HepG2 (cell line): Measurements from ENCODE around the gene MYH9. TPM values are rescaled to one million over a fixed set of nuclear protein-coding genes. Genes with fewer than 3 reads are reported as not detected.

Experiments
- CCAR2 ChIP-seq: fragments of 200-400 bp; formaldehyde crosslinking; optimal IDR thresholded peaks from 2 replicates; pipeline ENCODE3; 2018; ENCODE audit warnings: low read depth, mild to moderate bottlenecking, low read length, moderate library complexity
- CHCHD3 ChIP-seq: sonication (generic); formaldehyde crosslinking; IDR thresholded peaks from 2 replicates; pipeline ENCODE4 v1.8.0; 2022; ENCODE audit warnings: mild to moderate bottlenecking, missing genetic modification reagents, moderate library complexity
- DDIT3 ChIP-seq: sonication (generic); formaldehyde crosslinking; IDR thresholded peaks from 2 replicates; pipeline ENCODE4 v1.4.0; 2020; ENCODE audit warnings: mild to moderate bottlenecking, missing genetic modification reagents
- HDAC1 ChIP-seq: sonication (generic); formaldehyde crosslinking; IDR thresholded peaks from 2 replicates; pipeline ENCODE4 v1.5.1; 2020; ENCODE audit warnings: mild to moderate bottlenecking, missing genetic modification reagents
- KLF13 ChIP-seq: sonication (generic); formaldehyde crosslinking; IDR thresholded peaks from 2 replicates; pipeline ENCODE4 v1.4.0; 2020; ENCODE audit warnings: mild to moderate bottlenecking, missing genetic modification reagents
- NR2F6 ChIP-seq, 2 experiments: IDR thresholded peaks; 2 replicates each; pipeline ENCODE4 v1.6.1; 2016; ENCODE audit warnings: antibody characterized with exemption in 1 of 2, mild to moderate bottlenecking in 1 of 2
- SRSF1 ChIP-seq: fragments of 200-400 bp; formaldehyde crosslinking; optimal IDR thresholded peaks from 2 replicates; pipeline ENCODE3; 2017; ENCODE audit warnings: mild to moderate bottlenecking, low read depth, low read length, moderate library complexity
- TEAD3 ChIP-seq: optimal IDR thresholded peaks from 2 replicates; pipeline ENCODE3; 2016; ENCODE audit warnings: borderline replicate concordance
- U2AF2 ChIP-seq: fragments of 200-400 bp; formaldehyde crosslinking; IDR thresholded peaks from 2 replicates; pipeline ENCODE4 v1.6.1; 2017; ENCODE audit warnings: low read depth, mild to moderate bottlenecking, low read length
- ZBTB42 ChIP-seq: sonication (generic); formaldehyde crosslinking; IDR thresholded peaks from 2 replicates; pipeline ENCODE4 v1.5.0; 2020; ENCODE audit warnings: mild to moderate bottlenecking, missing genetic modification reagents
- ZNF318 ChIP-seq: sonication (generic); formaldehyde crosslinking; IDR thresholded peaks from 2 replicates; pipeline ENCODE4 v1.4.0; 2020; ENCODE audit warnings: mild to moderate bottlenecking, missing genetic modification reagents
- ZNF329 ChIP-seq: sonication (generic); formaldehyde crosslinking; IDR thresholded peaks from 2 replicates; pipeline ENCODE4 v1.9.0; 2021; ENCODE audit warnings: low read depth, mild to moderate bottlenecking, missing genetic modification reagents
- ZNF431 ChIP-seq: sonication (generic); formaldehyde crosslinking; IDR thresholded peaks from 2 replicates; pipeline ENCODE4 v1.9.0; 2022; ENCODE audit warnings: missing genetic modification reagents, low read depth, mild to moderate bottlenecking, borderline replicate concordance
- ZNF607 ChIP-seq: sonication (generic); formaldehyde crosslinking; IDR thresholded peaks from 2 replicates; pipeline ENCODE4 v1.5.1; 2020; ENCODE audit warnings: missing genetic modification reagents, mild to moderate bottlenecking, borderline replicate concordance
- ZNF775 ChIP-seq: sonication (generic); formaldehyde crosslinking; IDR thresholded peaks from 2 replicates; pipeline ENCODE4 v1.4.0; 2020; ENCODE audit warnings: missing genetic modification reagents, mild to moderate bottlenecking, moderate library complexity, borderline replicate concordance
- ZNF800 ChIP-seq: sonication (generic); formaldehyde crosslinking; IDR thresholded peaks from 2 replicates; pipeline ENCODE4 v1.4.0; 2020; ENCODE audit warnings: missing genetic modification reagents
- ZSCAN5A ChIP-seq: sonication (generic); formaldehyde crosslinking; IDR thresholded peaks from 2 replicates; pipeline ENCODE4 v1.8.0; 2022; ENCODE audit warnings: mild to moderate bottlenecking, missing genetic modification reagents, borderline replicate concordance
- polyA plus RNA-seq, 8 experiments: library from polyadenylated mRNA; depleted of rRNA in 3 of 8; stranded (reverse) in 7 of 8; unstranded in 1 of 8; fragments of >200 nt; fragmentation: Illumina TruSeq in 4 of 8; extraction: Trizol in 4 of 8; gene quantifications; 2 replicates each; pipeline versions ENCODE4 v1.2.1 to v1.2.3, GENCODE V29; 2011 to 2016; ENCODE audit warnings: low read depth in 4 of 8, missing spikeins in 1 of 8, mixed read lengths in 1 of 8; ENCODE audit not compliant: insufficient read depth in 1 of 8
- total RNA-seq, 5 experiments: library from RNA; depleted of rRNA; stranded (reverse); fragments of >200 nt; fragmentation: Illumina TruSeq; extraction: Trizol; gene quantifications; 2 replicates each; pipeline ENCODE4 v1.2.3, GENCODE V29; 2016; ENCODE audit warnings: low read depth in 1 of 5

The MYH9 gene
- total and polyA plus RNA-seq, 2 of the 13 experiments (the other 11 are each of a cell fraction or from before 2014, with no cell fraction given): 50.7 to 98.5 TPM

GRCh38 chr22:36369004-36369921 is 18.5 kb downstream of the MYH9 start (continued):
- no peak for TF ChIP-seq DDIT3
- no peak for TF ChIP-seq ZBTB42 (CRISPR knock-in tag)
- no peak for TF ChIP-seq ZNF431
- TF ChIP-seq ZNF775 (CRISPR knock-in tag): no peak
- no peak for TF ChIP-seq ZSCAN5A (CRISPR knock-in tag)
- TF ChIP-seq U2AF2: no peak
- no peak for TF ChIP-seq ZNF318 (CRISPR knock-in tag)
- TF ChIP-seq SRSF1: no peak
- no peak for TF ChIP-seq NR2F6 (IDR thresholded peaks at IDR 0.05)
- no peak for TF ChIP-seq NR2F6 (CRISPR knock-in tag; IDR thresholded peaks at IDR 0.05)
- no peak for TF ChIP-seq CHCHD3 (CRISPR knock-in tag)
- TF ChIP-seq CCAR2: no peak
- 0 out of 2 replicates have a peak, but pooled peaks have one; percentile 14 for TF ChIP-seq HDAC1
- no peak for TF ChIP-seq KLF13
- no peak for TF ChIP-seq ZNF329 (CRISPR knock-in tag)
- TF ChIP-seq ZNF607: no peak
- TF ChIP-seq ZNF800 (CRISPR knock-in tag): no peak
- no peak for TF ChIP-seq TEAD3 (CRISPR knock-in tag)
